Astrocyte (in vitro differentiated cells and primary cell): Measurements from ENCODE around the gene SCAMP1.

Source experiments
- EZH2 ChIP-seq: IDR thresholded peaks from 2 replicates; pipeline ENCODE4 v1.6.1; 2012; ENCODE audit warnings: mild to moderate bottlenecking, low read length, inconsistent platforms; ENCODE audit not compliant: insufficient read depth
- TF ChIP-seq, protein P1 (sequence below): IDR thresholded peaks from 2 replicates; pipeline ENCODE4 v1.5.1; 2011; ENCODE audit warnings: low read depth, mild to moderate bottlenecking, inconsistent platforms, low read length, moderate library complexity; ENCODE audit not compliant: insufficient read depth

DNA sequence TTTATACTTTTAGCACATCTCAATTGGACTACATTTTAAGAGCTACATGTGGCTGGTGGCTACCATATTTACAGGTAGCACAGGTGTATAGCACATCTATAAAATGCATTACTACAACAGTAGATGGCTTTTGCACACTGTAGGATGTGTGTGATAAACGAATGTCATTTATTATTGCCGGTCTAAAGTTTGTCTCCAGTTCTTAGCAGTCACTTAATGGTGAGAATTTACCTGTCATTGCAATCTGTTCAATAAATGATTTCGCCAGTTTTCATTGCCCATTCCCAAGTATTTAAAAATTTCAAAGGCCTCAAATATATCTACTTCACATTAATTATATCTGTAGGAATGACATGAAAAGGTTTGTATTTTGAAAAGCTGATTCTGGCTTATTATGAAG, 15.9 kb downstream of the SCAMP1 start:
- TF ChIP-seq, protein P1, sequence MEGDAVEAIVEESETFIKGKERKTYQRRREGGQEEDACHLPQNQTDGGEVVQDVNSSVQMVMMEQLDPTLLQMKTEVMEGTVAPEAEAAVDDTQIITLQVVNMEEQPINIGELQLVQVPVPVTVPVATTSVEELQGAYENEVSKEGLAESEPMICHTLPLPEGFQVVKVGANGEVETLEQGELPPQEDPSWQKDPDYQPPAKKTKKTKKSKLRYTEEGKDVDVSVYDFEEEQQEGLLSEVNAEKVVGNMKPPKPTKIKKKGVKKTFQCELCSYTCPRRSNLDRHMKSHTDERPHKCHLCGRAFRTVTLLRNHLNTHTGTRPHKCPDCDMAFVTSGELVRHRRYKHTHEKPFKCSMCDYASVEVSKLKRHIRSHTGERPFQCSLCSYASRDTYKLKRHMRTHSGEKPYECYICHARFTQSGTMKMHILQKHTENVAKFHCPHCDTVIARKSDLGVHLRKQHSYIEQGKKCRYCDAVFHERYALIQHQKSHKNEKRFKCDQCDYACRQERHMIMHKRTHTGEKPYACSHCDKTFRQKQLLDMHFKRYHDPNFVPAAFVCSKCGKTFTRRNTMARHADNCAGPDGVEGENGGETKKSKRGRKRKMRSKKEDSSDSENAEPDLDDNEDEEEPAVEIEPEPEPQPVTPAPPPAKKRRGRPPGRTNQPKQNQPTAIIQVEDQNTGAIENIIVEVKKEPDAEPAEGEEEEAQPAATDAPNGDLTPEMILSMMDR = no peak
- TF ChIP-seq EZH2 = no peak
